ENCODE measurements around the gene MEGF8.

Gene MEGF8

DNA sequence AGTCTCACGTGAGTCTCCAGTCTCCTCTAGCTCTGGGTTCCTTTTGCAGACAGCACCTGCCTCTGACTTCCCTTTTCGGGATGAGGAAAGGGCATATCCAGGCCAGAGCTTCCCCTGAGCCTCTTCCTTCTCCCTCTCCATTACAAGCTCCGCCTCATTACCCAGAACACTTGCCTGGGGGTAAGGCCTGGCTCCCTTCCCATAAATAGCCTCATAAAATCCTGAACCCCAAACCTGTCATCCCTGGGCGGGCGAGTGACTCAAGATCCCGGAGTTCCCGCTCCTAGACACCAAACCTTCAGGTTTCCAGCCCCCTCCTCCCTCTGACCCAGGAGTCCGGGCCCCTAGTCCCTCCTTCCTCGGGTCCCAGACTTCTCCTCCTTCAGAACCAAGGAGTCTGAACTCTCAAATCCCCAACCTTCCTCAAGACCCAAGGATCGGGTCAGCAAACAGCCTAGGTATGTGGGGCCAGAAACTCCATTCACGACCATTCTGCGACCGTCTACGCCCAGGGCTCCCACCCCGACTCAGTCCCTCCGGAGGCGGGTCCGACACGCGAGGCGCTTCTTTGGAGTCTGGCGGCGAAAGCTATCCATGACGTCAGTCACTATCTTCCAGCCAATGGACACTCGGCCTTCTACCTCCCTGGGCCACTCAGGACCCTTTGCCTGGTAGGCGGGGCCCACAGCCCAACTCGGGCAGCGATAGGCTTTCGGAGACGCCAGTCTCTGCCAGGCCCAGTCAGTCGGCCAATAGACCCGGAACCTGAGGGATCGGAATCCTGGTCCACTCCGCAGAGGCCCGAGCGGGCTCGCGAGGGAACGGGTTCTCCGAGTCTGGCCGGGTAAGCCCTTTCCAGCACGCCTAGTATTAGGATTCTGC is 71.2 kb downstream of the MEGF8 start:
- TF ChIP-seq, protein P1, sequence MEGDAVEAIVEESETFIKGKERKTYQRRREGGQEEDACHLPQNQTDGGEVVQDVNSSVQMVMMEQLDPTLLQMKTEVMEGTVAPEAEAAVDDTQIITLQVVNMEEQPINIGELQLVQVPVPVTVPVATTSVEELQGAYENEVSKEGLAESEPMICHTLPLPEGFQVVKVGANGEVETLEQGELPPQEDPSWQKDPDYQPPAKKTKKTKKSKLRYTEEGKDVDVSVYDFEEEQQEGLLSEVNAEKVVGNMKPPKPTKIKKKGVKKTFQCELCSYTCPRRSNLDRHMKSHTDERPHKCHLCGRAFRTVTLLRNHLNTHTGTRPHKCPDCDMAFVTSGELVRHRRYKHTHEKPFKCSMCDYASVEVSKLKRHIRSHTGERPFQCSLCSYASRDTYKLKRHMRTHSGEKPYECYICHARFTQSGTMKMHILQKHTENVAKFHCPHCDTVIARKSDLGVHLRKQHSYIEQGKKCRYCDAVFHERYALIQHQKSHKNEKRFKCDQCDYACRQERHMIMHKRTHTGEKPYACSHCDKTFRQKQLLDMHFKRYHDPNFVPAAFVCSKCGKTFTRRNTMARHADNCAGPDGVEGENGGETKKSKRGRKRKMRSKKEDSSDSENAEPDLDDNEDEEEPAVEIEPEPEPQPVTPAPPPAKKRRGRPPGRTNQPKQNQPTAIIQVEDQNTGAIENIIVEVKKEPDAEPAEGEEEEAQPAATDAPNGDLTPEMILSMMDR (IDR thresholded peaks at IDR 0.05; ENCODE audit: insufficient read depth, low read depth, low read length, missing control alignments): no peak
- H3K4me3 ChIP-seq (ENCODE audit: low read depth, low read length): peak overlapping the region; percentile 91
- DNase-seq (ENCODE audit: low read depth): peak; percentile 99

DNA sequence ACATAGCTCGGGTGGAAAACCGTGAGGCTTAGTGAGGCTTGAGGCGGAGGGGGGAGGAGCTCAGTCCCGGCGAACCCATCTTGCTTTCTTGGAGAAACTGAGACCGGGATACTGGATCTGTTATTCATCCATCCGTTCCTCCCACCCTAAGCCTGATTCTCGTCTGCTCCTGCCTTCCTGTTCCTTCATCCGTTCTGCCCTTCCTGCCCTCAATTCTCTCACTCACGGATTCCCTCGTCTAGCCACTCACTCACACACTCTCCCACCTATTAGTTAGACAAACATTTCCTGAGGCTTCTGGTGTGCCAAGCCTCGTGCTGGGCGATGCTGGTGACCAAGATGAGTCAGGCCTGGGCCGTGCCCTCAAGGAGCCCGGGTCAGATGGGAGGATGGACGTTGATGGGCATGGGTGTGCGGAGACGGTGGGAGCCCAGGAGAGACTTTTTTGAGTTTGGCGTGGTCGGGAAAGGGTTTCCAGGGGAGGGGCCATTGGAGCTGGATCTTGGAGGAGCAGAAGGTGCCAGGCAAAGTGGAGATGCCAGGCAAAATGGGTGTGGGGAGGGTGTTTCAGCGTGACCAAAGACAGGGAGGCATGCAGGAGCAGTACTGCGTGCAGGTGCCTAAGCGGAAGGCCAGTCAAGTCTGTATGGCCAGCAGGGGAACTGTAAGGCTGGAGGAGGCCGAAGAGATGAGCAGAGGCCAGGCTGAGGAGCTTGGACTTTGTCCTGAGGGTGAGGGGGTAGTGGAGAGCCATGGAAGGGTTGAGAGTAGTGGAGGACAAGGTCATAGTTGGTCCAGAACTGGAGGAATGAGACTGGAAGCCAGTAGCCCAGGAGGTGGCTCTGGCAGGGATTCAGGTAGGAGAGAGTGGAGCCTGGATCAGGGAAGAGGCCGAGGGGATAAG is 72.1 kb downstream of the MEGF8 start:
- no peak for DNase-seq (ENCODE audit: low read depth)
- TF ChIP-seq, protein P1 (IDR thresholded peaks at IDR 0.05; ENCODE audit: insufficient read depth, low read depth, low read length, missing control alignments): no peak
- peak overlapping the region; percentile 91 for H3K4me3 ChIP-seq (ENCODE audit: low read depth, low read length)

DNA sequence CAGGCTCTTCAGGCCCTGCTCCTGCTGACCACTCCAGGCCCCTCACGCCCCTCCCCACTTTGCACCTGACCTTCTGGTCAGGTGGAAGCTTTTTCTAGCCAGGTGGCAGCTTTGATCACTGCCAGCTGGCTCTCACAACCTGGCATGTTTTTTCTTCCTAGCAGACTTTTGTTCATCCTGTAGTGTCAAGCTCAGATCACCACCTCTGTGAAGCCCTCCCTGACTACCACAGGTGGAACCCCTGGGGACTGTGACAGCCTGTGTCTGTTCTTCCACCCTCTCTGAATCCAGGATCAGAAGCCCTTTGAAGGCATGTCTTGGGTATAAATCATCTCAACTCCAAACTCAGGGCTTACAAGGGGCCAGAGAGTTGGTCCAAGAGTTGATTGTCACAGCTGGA is 75.0 kb downstream of the MEGF8 start:
- no peak overlapping the region for H3K4me3 ChIP-seq (ENCODE audit: low read depth, low read length)
- TF ChIP-seq, protein P1 (IDR thresholded peaks at IDR 0.05; ENCODE audit: insufficient read depth, low read depth, low read length, missing control alignments): no peak
- no peak for DNase-seq (ENCODE audit: low read depth)

DNA sequence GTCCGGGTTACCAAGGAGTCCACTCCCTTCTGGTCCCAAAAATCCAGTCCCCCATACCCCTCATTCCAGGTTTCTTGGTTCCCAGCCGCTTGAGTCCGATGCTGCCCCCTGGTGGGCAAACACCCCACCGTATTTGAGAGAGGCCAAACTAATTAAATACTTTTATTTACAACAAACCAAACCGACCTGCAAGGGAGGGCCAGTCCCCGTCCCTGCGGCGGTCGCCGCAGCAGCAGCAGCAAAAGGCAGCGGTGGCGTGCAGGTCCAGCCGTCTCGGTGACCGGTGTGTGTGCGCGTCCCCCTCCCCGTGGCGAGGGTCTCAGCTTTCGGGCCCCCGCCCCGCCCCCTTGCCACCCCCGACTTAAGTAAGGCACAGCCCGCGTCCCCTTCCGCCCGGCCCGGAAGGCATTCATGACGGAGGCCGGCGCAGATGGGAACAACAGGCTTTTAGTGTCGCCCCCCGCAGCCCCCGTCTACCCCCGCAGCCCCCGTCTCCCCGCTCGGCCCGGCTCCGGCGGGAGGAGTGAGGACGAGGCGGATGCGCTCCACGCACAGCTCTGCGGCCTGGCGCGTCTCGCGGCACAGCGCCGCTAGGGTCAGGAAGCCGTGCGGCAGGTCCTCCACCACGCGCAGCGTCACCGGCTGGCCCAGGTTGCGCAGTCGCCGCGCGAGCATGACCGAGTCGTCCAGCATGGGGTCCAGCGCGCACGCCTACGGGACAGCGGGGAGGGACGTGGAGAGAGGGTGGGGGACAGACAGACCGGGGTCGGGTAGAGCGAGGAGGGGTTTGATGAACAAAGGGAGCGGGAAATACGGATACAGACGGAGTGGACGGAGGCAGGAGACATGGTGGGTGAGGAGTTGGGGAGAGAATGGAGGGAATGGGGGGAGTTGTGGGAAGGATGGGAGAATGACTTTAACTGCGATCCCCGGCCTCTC is 76.2 kb downstream of the MEGF8 start:
- TF ChIP-seq, protein P1 (IDR thresholded peaks at IDR 0.05; ENCODE audit: insufficient read depth, low read depth, low read length, missing control alignments): peak; percentile 72
- DNase-seq (ENCODE audit: low read depth): peak; percentile 79
- H3K4me3 ChIP-seq (ENCODE audit: low read depth, low read length): peak overlapping the region; percentile 38

DNA sequence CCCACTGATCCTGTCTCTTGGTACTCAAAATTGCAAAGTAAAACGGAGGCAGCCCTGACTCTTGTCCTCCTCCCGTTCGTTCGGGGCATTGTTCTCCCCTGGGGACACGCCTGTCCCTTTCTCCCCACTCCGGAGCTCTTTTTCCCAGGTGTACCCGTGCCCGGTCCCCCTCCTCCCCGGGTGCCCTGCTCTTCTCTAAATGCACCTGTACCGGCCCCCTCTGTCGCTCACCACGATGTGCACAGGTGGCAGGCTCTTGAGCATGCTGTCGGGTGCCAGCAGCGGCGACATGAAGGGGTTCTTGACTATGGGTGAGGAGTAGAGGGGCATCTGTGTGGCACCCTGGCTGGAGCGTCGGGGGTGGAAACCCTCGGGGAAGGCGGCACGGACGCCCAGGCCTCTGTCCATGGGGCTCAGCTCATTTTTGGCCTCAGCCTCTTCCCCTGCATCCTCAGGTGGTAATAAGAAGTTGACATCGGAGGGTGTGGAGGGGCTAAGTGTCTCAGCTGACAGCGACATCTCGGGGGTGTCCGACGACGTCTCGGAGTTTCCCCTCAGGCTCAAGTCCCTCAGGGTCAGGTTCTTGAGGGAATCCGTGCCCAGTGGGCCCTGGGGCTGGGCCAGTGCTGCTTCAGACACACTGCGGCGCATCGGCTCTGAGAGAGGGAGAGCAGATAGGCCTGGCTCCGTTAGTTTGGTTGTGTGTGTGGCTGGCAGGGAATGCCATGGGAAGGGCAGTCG is 77.1 kb downstream of the MEGF8 start:
- H3K4me3 ChIP-seq (ENCODE audit: low read depth, low read length): no peak overlapping the region
- DNase-seq (ENCODE audit: low read depth): no peak
- TF ChIP-seq, protein P1 (IDR thresholded peaks at IDR 0.05; ENCODE audit: insufficient read depth, low read depth, low read length, missing control alignments): no peak
